Suprapubic skin (tissue), 4 donors: Measurements from ENCODE around the gene FHOD3.

Experiments
- CTCF ChIP-seq, 2 donors: fragments of 200-600 bp in 1 of 2; fragments of 450-650 bp in 1 of 2; sonication (generic) in 1 of 2; IDR thresholded peaks; one replicate each; pipeline ENCODE4 v1.5.1; 2016 to 2019; ENCODE audit warnings: antibody characterized with exemption in 2 of 2, mild to moderate bottlenecking in 1 of 2, moderate library complexity in 1 of 2
- POLR2A ChIP-seq, 2 donors: fragments of 450-650 bp; IDR thresholded peaks; one replicate each; pipeline ENCODE4 v1.6.1; 2017; ENCODE audit warnings: antibody characterized with exemption in 2 of 2, mild to moderate bottlenecking in 2 of 2, moderate library complexity in 2 of 2
- POLR2AphosphoS5 ChIP-seq, 3 donors: sonication (generic); formaldehyde crosslinking; IDR thresholded peaks; one replicate each; pipeline ENCODE4 v1.6.1; 2017; ENCODE audit warnings: antibody characterized with exemption in 3 of 3

GRCh38 chr18:36718705-36719328 is 421.3 kb downstream of the FHOD3 start:
- TF ChIP-seq POLR2A (IDR thresholded peaks at IDR 0.05) (no peak), CTCF (IDR thresholded peaks at IDR 0.05) (no peak), POLR2AphosphoS5 (IDR thresholded peaks at IDR 0.05) (no peak)
